Liver (tissue), 3 donors: ENCODE measurements around the gene CLIC5.

Experiments
- CTCF ChIP-seq: fragments of 150-350 bp; IDR thresholded peaks from 2 replicates; pipeline ENCODE4 v1.5.1; 2017; ENCODE audit warnings: improper control_type of control experiment, low read depth, low read length; ENCODE audit not compliant: missing input control
- EGR1 ChIP-seq, 2 donors: IDR thresholded peaks; 2 replicates each; pipeline ENCODE4 v1.6.1; 2016 to 2018; ENCODE audit warnings: antibody characterized with exemption in 2 of 2, low read depth in 2 of 2
- FOXA1 ChIP-seq: IDR thresholded peaks from 2 replicates; pipeline ENCODE4 v1.6.1; 2016; ENCODE audit warnings: antibody characterized with exemption
- FOXA2 ChIP-seq: IDR thresholded peaks from 2 replicates; pipeline ENCODE4 v1.6.1; 2016; ENCODE audit warnings: antibody characterized with exemption
- GABPA ChIP-seq, 2 donors: IDR thresholded peaks in 1 of 2; conservative IDR thresholded peaks in 1 of 2; 2 replicates each; pipeline ENCODE4 v1.6.1; 2016; ENCODE audit warnings: antibody characterized with exemption in 2 of 2, mild to moderate bottlenecking in 1 of 2, moderate library complexity in 1 of 2
- MAX ChIP-seq: IDR thresholded peaks from 2 replicates; pipeline ENCODE4 v1.6.1; 2016; ENCODE audit warnings: antibody characterized with exemption
- NR2F2 ChIP-seq: IDR thresholded peaks from 2 replicates; pipeline ENCODE4 v1.6.1; 2016; ENCODE audit warnings: antibody characterized with exemption
- RAD21 ChIP-seq, 2 donors: IDR thresholded peaks; 2 replicates each; pipeline ENCODE4 v1.6.1; 2016; ENCODE audit warnings: antibody characterized with exemption in 2 of 2, mild to moderate bottlenecking in 2 of 2
- REST ChIP-seq: IDR thresholded peaks from 2 replicates; pipeline ENCODE4 v1.6.1; 2016; ENCODE audit warnings: antibody characterized with exemption, mild to moderate bottlenecking
- SP1 ChIP-seq: IDR thresholded peaks from 2 replicates; pipeline ENCODE4 v1.6.1; 2018; ENCODE audit warnings: antibody characterized with exemption, mild to moderate bottlenecking
- TAF1 ChIP-seq: conservative IDR thresholded peaks from 2 replicates; pipeline ENCODE4 v1.6.1; 2016; ENCODE audit warnings: antibody characterized with exemption, mild to moderate bottlenecking
- ZBTB33 ChIP-seq: IDR thresholded peaks from 2 replicates; pipeline ENCODE4 v1.6.1; 2016; ENCODE audit warnings: antibody characterized with exemption
- donor health status: healthy.
- donor health status: healthy.

- no peak for TF ChIP-seq CTCF
- no peak for TF ChIP-seq REST
- TF ChIP-seq NR2F2 = no peak
- no peak for TF ChIP-seq TAF1
- no peak for TF ChIP-seq FOXA1
- no peak for TF ChIP-seq GABPA (IDR thresholded peaks at IDR 0.05 in 1 of 2, conservative IDR thresholded peaks at IDR 0.05 in 1 of 2)
- no peak for TF ChIP-seq FOXA2
- no peak for TF ChIP-seq RAD21 (IDR thresholded peaks at IDR 0.05)
- TF ChIP-seq EGR1 (IDR thresholded peaks at IDR 0.05; ENCODE audit: low read depth in 2 of 2) = no peak
- no peak for TF ChIP-seq SP1
- no peak for TF ChIP-seq MAX
- TF ChIP-seq ZBTB33 = no peak
These were observed 72.7 kb downstream of the CLIC5 start for GRCh38 chr6:45942953-45943352.
